H1 (cell line): ENCODE data around the gene DYNC1H1. TPM values are rescaled to one million over a fixed set of nuclear protein-coding genes. Genes with fewer than 3 reads are reported as not detected.

Experiments used
- polyA plus RNA-seq, 7 experiments: library from polyadenylated mRNA; depleted of rRNA in 3 of 7; stranded (reverse) in 5 of 7; unstranded in 2 of 7; fragments of >200 nt in 5 of 7; fragments of 200-250 nt in 2 of 7; gene quantifications; 1 replicate in 5 of 7; 2 replicates in 1 of 7; 4 replicates in 1 of 7; pipeline versions ENCODE4 v1.2.1 to v1.2.3, GENCODE V29; 2011 to 2013; ENCODE audit warnings: missing spikeins in 2 of 7, mixed read lengths in 2 of 7
- total RNA-seq: library from RNA; stranded (reverse); fragmentation: NEBNext Ultra II Directional; extraction: Animal tissue kit (Norgen Biotek cat#: 25700); gene quantifications from 2 replicates; pipeline ENCODE4 v1.2.1, GENCODE V29; 2021
- TF ChIP-seq, protein P1 (sequence below): fragments of 300-600 bp; sonication (generic); IDR thresholded peaks from 2 replicates; pipeline ENCODE4 v1.7.1; 2012; ENCODE audit warnings: low read length, moderate library complexity, mild to moderate bottlenecking, inconsistent platforms; ENCODE audit not compliant: insufficient replicate concordance
- TF ChIP-seq, protein P2 (sequence below): IDR thresholded peaks from 2 replicates; pipeline ENCODE4 v1.6.1; 2012; ENCODE audit warnings: low read length, inconsistent platforms

Gene DYNC1H1
- total and polyA plus RNA-seq, 2 of the 8 experiments (the other 6 are each of a cell fraction or from before 2014, with no cell fraction given) = 238 to 387 TPM

GRCh38 chr14:102020058-102020971 is 55.9 kb downstream of the DYNC1H1 start (continued):
- TF ChIP-seq, protein P1, sequence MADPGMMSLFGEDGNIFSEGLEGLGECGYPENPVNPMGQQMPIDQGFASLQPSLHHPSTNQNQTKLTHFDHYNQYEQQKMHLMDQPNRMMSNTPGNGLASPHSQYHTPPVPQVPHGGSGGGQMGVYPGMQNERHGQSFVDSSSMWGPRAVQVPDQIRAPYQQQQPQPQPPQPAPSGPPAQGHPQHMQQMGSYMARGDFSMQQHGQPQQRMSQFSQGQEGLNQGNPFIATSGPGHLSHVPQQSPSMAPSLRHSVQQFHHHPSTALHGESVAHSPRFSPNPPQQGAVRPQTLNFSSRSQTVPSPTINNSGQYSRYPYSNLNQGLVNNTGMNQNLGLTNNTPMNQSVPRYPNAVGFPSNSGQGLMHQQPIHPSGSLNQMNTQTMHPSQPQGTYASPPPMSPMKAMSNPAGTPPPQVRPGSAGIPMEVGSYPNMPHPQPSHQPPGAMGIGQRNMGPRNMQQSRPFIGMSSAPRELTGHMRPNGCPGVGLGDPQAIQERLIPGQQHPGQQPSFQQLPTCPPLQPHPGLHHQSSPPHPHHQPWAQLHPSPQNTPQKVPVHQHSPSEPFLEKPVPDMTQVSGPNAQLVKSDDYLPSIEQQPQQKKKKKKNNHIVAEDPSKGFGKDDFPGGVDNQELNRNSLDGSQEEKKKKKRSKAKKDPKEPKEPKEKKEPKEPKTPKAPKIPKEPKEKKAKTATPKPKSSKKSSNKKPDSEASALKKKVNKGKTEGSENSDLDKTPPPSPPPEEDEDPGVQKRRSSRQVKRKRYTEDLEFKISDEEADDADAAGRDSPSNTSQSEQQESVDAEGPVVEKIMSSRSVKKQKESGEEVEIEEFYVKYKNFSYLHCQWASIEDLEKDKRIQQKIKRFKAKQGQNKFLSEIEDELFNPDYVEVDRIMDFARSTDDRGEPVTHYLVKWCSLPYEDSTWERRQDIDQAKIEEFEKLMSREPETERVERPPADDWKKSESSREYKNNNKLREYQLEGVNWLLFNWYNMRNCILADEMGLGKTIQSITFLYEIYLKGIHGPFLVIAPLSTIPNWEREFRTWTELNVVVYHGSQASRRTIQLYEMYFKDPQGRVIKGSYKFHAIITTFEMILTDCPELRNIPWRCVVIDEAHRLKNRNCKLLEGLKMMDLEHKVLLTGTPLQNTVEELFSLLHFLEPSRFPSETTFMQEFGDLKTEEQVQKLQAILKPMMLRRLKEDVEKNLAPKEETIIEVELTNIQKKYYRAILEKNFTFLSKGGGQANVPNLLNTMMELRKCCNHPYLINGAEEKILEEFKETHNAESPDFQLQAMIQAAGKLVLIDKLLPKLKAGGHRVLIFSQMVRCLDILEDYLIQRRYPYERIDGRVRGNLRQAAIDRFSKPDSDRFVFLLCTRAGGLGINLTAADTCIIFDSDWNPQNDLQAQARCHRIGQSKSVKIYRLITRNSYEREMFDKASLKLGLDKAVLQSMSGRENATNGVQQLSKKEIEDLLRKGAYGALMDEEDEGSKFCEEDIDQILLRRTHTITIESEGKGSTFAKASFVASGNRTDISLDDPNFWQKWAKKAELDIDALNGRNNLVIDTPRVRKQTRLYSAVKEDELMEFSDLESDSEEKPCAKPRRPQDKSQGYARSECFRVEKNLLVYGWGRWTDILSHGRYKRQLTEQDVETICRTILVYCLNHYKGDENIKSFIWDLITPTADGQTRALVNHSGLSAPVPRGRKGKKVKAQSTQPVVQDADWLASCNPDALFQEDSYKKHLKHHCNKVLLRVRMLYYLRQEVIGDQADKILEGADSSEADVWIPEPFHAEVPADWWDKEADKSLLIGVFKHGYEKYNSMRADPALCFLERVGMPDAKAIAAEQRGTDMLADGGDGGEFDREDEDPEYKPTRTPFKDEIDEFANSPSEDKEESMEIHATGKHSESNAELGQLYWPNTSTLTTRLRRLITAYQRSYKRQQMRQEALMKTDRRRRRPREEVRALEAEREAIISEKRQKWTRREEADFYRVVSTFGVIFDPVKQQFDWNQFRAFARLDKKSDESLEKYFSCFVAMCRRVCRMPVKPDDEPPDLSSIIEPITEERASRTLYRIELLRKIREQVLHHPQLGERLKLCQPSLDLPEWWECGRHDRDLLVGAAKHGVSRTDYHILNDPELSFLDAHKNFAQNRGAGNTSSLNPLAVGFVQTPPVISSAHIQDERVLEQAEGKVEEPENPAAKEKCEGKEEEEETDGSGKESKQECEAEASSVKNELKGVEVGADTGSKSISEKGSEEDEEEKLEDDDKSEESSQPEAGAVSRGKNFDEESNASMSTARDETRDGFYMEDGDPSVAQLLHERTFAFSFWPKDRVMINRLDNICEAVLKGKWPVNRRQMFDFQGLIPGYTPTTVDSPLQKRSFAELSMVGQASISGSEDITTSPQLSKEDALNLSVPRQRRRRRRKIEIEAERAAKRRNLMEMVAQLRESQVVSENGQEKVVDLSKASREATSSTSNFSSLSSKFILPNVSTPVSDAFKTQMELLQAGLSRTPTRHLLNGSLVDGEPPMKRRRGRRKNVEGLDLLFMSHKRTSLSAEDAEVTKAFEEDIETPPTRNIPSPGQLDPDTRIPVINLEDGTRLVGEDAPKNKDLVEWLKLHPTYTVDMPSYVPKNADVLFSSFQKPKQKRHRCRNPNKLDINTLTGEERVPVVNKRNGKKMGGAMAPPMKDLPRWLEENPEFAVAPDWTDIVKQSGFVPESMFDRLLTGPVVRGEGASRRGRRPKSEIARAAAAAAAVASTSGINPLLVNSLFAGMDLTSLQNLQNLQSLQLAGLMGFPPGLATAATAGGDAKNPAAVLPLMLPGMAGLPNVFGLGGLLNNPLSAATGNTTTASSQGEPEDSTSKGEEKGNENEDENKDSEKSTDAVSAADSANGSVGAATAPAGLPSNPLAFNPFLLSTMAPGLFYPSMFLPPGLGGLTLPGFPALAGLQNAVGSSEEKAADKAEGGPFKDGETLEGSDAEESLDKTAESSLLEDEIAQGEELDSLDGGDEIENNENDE = no peak
- TF ChIP-seq, protein P2, sequence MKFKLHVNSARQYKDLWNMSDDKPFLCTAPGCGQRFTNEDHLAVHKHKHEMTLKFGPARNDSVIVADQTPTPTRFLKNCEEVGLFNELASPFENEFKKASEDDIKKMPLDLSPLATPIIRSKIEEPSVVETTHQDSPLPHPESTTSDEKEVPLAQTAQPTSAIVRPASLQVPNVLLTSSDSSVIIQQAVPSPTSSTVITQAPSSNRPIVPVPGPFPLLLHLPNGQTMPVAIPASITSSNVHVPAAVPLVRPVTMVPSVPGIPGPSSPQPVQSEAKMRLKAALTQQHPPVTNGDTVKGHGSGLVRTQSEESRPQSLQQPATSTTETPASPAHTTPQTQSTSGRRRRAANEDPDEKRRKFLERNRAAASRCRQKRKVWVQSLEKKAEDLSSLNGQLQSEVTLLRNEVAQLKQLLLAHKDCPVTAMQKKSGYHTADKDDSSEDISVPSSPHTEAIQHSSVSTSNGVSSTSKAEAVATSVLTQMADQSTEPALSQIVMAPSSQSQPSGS = no peak
